ENCODE data around the gene OR10A4.

DNA sequence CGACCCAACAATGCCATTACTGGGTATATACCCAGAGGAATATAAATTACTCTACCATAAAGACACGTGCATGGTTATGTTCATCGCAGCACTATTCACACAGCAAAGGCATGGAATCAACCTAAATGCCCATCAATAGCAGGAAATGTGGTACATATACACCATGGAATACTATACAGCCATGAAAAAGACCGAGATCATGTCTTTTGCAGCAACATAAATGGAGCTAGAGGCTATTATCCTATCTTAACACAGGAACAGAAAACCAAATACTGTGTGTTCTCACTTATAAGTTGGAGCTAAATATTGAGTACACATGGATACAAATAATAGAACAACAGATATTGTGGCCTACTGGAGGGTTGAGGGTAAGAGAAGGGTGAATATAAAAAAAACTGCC, 12.4 kb downstream of the OR10A4 start:
- TF ChIP-seq EZH2 (IDR thresholded peaks at IDR 0.05; ENCODE audit: borderline replicate concordance, low read depth, low read length, severe bottlenecking) (no peak), POLR2AphosphoS5 (IDR thresholded peaks at IDR 0.05; ENCODE audit: insufficient read depth, low read depth, low read length) (no peak), POLR2A (IDR thresholded peaks at IDR 0.05; ENCODE audit: low read depth, low read length) (no peak), JUN (IDR thresholded peaks at IDR 0.05; ENCODE audit: borderline replicate concordance, insufficient read depth, insufficient read length, low read depth) (no peak)
- TF ChIP-seq, protein P1, sequence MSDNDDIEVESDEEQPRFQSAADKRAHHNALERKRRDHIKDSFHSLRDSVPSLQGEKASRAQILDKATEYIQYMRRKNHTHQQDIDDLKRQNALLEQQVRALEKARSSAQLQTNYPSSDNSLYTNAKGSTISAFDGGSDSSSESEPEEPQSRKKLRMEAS (IDR thresholded peaks at IDR 0.05; ENCODE audit: insufficient read depth, insufficient read length): no peak
- TF ChIP-seq, protein P2, sequence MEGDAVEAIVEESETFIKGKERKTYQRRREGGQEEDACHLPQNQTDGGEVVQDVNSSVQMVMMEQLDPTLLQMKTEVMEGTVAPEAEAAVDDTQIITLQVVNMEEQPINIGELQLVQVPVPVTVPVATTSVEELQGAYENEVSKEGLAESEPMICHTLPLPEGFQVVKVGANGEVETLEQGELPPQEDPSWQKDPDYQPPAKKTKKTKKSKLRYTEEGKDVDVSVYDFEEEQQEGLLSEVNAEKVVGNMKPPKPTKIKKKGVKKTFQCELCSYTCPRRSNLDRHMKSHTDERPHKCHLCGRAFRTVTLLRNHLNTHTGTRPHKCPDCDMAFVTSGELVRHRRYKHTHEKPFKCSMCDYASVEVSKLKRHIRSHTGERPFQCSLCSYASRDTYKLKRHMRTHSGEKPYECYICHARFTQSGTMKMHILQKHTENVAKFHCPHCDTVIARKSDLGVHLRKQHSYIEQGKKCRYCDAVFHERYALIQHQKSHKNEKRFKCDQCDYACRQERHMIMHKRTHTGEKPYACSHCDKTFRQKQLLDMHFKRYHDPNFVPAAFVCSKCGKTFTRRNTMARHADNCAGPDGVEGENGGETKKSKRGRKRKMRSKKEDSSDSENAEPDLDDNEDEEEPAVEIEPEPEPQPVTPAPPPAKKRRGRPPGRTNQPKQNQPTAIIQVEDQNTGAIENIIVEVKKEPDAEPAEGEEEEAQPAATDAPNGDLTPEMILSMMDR (IDR thresholded peaks at IDR 0.05; ENCODE audit: extremely low read depth in 1 of 2, insufficient read depth in 1 of 2, low read depth in 1 of 2, low read length in 2 of 2): no peak
